GM18907 (cell line): ENCODE results near the gene ITGB1BP1.

Source experiments
- ATAC-seq: cut with Tn5 transposase; IDR thresholded peaks from one replicate; pipeline ENCODE4 v1.9.1; 2021; ENCODE audit warnings: mild to moderate bottlenecking, moderate library complexity; ENCODE audit not compliant: unreplicated experiment

Gene ITGB1BP1

DNA sequence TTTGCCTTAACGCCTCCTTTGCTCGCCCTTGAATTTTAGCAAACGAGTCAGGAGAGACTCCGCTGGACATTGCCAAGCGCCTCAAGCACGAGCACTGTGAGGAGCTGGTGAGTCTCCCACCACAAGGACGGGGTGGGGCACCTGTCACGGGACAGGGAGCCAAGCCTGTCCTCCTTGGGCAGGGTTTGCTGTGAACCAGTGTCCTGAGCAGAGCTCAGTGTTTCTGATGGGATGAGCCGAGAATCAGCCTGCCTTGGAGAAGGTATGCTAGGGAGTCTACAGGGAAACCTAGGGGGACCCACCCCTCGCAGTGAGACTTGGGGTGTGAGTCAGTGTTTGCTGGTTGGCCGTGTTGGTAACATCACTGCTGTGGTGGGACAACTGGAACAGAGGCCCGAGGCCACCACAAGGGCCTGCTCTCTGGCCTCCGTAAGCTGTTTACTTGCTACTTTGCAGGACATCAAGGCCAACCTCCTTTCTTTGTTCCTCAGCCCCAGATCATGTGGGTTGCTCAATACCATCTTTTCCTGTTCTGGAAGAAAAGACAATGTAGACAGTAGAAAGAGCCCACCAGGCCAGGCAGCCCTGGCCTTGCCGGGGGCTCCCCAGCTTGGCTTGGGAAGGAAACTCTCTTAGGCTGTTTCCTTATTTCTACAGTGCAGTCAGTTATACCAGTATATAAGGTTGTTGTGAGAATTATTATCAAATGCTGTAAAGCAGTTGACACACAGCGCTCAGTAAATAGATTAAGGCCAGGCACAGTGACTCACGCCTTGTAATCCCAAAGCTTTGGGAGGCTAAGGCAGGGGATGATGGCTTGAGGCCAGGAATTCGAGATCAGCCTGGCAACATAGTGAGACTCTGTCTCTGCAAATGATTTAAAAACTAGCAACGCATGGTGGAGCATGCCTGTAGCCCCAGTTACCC lies 42.4 kb downstream of the ITGB1BP1 start:
- no peak for ATAC-seq

DNA sequence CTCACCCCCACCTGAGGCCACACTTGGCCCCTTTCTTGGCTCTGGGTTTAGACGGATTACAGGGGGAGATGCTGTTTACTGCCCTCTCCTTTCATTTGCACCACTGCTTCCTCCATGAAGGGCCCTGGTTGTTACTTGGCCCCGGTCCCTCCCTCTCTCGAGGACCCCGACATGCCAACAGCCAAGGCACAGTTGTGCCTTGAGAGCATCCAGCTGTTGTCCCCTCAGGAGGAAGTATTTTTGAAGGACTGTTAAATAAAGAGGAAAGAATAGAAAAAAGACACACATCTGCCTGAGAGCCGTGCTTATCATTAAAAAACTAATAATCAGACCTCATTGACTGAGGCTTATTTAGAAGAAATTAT lies 44.0 kb downstream of the ITGB1BP1 start:
- ATAC-seq = no peak

DNA sequence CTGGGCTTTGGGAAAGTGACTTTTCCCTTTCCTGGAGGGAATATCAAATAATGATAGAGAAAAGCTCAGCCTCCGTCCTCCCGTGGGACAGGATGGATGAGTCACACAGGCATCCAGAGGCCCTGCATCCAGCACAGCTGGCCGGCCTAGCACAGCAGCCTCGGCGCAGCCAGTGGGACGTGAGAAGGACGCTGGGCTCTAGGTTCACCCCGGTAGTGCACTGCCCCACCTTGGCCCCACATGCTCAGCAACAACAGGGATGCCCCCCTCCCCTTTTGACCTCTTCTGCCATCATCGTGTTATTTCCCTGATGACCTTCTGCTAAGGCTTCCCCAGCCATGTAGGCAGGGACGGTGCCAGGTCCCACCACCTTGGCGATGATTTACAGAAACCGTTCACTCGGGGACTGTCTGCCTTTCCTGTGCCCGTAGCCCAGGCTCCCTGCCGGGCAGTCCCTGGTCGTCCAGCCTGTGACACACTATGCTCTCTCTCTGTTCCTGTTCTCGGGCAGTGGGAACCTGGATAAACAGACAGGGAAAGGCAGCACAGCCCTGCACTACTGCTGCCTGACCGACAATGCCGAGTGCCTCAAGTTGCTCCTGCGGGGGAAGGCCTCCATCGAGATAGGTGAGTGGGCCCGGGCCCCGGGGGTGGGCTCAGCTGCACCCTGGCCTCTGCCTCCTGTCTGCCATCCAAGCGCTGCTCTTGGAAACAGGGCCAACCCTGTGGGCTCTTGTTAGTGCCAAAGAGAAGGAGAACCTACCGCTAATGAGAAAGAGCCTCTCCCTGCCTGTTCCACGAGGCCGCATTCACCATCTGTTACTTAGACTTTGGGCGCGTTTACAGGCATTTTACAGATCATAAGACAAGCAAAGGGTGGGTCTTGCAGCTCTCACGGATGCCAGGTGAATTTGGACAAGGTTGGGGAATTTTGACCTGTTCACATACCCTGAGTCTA lies 44.6 kb downstream of the ITGB1BP1 start:
- ATAC-seq = no peak

DNA sequence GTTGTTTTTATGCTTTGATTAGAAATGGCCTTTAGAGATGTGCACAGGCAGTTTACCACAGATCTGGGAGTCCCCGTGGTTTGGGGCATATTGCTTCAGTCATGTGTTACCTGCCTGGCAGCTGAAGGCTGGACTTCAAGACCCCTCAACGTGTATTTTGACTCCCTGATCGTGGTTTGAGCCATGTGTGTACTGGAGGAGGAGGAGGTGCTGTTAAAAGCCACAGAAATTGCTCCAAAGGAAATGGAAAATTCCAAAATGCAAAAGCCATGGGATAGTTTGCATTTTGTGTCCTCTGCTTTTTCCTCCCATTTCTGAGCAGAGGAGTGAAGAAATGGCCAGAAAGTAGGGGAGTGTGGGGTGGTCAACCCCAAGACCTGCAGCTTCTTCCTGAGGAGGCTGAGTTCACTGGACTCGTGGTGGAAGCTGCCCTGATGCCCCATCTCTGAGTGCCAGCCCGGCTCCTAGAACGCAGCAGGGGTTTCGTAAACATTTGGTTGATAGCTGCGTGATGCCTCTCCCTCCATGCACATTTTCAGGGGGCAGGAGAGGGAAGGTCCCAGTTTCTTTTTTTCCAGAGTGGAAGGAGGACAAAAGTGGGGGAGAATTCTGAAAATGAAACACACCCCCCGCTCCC lies 45.7 kb downstream of the ITGB1BP1 start:
- no peak for ATAC-seq

DNA sequence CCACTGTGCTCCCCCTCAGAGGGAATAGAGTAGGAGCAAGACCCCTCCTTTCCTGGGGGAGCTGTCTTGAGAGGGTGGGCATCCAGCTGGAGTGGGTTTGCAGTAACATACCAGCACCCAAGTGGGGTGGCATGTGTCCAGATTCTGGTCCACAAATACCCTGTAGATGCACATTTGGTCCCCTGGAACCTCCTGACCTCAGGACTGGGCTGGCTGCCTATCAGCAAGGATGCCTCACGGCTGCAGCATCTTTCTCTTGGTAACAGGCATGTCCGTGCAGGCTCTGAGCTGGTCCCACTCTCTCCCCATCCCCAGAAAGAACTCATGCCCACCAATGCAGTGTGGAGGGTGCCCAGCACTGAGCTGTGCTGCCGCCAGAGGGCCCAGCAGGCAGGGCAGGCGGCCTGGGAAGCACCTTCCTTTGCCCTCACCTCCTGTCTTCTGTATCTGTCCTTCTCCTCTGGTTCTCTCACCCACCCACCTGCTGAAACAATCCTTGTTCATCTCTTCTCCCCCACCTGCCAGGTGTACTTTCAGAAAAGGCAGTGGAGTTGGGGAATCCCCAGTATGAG lies 47.4 kb downstream of the ITGB1BP1 start:
- ATAC-seq = no peak

DNA sequence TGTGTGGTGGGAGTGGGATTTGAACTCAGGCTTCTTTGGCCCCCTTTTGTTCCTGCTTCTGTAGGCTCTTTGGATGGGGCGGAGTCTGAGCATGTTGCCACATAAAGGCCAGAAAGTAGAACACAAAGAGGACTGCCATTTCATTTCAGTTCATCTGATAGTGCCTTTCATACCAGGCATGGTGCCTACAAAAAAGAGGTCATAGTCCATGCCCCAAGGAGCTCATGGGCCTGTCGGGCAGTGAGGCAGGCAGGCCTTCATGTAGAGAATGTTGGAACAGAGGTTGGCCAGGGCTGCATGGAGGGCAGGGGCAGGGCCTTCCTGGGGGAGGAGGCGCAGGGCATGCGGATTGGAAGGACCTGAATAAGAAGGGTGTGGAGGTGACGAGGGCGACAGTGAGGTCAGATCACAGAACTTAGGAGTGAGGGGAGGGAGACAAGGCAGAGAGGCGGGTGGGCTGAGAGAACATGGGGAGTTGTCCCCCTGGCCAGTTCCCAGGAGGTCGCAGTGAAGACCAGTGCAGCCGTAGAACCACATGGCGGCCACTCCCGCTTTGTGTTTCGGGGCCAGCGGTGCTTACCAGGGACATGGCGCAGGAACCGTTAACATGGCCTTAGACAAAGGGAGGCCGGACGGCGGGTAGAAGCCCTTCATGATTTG lies 49.1 kb downstream of the ITGB1BP1 start:
- ATAC-seq = no peak

DNA sequence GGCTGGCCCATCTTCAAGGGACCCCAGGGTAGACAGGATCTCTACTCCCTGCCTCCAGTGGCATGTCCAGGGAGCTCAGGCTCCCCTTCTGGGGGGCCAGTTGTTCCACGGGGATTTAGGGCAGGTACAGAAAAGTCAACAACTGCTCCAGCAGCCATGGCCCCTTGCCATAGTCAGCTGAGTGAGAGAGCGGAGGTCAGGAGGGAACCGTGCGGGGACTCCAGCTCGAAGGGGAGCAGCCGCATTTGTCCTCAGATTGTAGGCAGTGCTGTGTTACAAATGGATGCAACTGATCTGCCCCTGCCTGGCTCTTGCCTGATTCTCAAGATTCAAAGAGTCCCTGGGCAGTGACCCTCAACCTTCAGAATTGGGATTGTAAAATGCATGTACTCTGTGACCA lies 49.9 kb downstream of the ITGB1BP1 start:
- no peak for ATAC-seq

DNA sequence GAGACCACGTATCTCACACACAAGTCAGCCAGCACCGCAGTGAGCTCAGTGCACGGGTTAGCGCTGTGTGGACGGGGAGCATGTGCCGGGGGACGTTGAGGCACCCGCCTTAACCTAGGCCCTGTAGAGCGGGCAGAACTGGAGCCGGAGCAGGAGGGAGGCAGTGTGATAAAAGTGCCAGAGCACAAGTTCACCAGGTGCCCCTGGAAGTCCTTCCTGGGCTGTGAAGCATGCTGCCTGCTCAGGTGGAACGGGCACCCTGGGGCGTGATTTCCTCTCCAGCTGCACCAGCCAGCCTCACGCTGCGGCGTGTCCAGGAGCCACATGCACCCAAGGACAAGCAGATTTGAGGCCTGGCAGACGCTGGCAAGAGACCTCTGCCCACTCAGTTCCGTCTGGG lies 50.3 kb downstream of the ITGB1BP1 start:
- no peak for ATAC-seq

DNA sequence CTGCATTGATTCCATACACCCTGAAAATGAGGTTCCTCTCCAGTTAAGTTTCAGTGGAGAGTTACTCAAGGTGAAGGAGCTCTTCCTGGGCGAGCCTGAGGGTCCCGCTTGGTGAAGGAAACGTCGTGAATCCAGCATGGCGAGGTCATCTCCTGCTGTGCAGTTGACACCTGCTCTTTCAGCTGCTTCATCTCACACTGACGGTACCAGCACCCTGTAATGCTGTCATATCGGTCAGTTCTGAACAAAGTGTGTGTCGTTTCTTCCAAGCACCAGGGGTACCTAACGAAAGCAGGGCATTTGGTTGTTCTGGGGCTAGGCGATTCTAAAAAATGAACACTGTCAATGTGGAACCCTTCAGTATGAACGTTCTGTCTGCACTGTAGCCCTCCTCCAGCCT lies 52.6 kb downstream of the ITGB1BP1 start:
- ATAC-seq = no peak

DNA sequence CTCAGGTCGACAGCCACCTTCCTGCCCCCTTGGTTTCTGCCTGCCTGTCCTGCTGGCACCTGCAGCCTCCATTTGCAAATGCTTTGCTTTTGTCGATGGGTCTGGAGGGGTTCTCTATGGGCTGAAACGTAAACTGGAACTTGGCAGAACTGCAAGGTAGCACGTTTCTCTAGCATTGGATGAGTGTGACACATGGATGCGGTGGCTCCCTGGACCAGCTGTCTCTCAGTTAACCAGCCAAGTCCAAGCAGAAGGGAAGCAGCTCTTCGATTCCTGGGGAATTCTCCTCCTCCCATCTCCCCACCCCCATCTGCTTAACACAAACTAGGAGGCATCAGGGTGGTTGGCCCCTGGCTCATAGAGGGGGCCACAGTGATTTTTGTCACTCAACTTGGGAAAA lies 57.3 kb downstream of the ITGB1BP1 start:
- no peak for ATAC-seq

DNA sequence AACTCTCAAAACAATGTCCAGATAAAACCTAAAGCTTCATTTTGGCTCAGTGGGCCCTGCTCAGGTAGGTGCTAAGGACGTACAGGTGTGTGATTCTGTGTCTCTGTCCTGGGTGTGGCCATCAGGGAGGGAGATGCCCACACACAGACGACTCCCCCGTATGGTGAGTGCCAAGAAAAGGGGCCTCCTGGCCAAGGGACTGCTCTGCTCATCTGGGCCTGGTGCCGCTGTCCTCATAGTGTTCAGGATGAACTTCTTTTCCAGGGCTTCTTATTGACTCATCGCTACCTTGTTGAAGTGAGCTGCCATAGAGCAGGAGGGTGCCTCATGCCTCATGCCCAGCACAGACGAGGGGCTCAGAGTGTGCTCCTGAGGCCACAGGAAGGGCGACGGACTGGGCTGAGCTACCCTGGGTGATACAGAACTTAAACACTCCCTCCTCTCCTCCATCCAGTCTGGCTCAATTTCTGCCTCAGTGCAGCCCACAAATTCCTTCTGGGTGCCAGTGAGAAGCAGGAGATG lies 57.8 kb downstream of the ITGB1BP1 start:
- no peak for ATAC-seq

DNA sequence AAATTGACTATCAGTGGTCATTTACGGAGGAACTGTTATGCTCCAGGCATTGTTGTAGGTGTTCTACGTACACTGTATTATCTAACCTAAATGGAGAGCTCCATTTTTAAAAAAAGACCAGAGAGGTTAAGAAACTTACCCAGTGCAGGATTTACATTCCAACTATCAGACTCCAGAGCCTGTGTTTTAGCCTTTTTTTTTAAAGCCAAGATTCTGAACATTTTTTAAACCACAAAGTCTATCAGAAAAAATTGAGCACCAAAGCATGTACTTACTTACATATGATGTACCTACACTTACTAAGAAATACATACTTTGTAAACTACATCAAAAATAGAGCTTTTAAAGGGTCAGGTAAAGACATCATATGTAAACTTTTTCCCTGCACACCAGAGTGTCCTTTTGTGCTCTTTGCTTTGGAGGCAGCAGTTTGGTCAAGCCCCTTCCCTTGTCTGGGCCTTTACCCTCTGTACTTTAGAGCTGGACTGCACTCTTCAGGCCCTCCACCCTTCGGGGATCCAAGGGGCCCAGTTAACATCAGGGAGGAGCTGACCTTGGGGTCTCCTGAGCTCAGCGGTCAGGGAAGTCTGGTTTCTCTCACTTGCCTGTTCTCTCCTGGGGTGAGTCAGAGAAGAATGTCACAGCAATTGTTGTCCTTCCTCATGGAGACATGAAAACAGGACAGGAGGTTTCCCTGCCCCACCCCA lies 58.4 kb downstream of the ITGB1BP1 start:
- no peak for ATAC-seq

DNA sequence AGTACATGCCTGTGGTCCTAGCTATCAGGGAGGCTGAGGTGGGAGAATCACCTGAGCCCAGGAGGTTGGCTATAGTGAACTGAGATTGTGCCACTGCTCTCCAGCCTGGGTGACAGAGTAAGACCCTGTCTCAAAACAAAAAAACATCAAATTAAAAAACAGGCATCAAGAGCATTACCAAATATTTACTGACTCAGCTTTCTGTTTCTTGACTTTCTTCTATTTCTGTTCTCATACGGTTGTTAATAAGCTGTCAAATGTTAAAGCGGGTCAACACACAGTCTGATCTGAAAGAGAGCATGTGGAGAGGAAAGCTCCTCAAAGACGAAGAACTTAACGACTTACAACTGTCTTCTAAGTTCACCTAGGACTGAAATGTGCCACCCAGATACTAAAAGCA lies 59.0 kb downstream of the ITGB1BP1 start:
- no peak for ATAC-seq

DNA sequence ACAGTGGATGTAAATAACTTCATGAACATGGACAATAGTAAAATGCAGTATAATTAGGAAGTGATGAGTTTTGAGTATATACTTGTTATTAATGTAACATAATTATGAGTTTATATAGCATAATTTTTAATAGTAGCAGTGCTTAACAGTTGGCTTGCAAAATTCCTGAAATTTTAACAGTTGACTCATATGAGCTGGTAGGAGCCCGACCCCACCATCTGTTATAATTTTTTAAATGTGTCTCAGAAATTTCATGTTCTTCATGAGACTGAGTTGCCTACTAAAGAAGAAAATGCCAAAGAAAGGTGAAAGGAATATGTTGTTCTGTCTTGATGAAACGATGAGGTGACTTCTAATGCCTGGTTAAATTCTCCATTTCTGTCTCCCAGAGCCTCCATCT lies 62.6 kb downstream of the ITGB1BP1 start:
- ATAC-seq = no peak

DNA sequence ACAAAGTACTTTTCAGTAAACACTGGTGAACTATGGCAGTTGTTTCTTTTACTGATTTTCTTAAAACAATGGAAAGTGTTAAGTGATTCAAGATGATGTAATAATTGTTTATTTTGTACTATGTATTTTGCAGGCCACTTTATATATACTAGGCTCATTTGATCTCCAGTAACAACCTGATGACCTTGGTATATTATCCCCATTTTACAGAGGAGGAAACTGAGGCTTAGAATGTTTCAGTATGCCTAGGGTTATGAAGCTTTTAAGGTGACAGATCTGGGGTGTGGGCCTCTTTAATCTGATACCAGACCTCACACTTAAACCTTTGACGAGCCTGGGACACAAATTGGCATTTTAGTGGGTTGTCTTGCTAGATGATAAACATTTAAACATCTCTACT lies 63.2 kb downstream of the ITGB1BP1 start:
- no peak for ATAC-seq

DNA sequence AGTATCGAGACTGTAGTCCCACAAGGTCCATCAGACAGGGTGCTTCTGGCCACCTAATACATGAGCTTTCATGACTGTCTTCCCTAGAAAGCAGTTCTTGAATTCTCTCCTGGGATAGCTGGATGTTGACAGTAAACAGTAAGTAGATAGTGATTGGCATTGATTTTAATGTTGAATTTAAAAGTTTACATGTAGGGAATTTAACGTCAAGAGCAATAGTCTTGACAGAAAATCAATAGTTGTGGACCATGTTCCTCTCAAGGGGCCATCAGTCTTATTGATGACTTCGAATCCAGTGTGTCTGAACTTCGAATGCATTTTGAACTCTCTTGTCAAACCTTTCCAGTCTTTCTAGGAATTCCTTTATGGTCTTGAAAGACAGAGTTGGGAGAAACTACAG lies 63.9 kb downstream of the ITGB1BP1 start:
- ATAC-seq = no peak

DNA sequence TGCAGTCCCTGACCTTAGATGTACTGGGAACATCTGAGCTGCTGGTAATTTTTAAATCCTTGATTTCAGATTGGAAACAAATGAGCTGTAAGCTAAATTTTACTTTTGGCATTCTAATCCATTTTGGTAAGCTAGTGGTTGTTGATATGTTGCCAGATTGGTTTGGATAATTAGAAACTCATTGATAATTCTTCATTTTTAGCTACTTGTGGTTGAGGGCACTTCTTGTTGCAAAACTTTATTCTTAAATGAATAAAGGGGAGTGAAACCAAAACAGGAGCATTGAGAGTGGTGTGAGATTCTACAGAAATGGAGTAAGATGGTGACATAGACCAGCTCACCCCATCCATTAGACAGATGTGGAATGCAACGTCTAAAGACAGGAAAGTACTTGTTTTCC lies 64.5 kb downstream of the ITGB1BP1 start:
- no peak for ATAC-seq

DNA sequence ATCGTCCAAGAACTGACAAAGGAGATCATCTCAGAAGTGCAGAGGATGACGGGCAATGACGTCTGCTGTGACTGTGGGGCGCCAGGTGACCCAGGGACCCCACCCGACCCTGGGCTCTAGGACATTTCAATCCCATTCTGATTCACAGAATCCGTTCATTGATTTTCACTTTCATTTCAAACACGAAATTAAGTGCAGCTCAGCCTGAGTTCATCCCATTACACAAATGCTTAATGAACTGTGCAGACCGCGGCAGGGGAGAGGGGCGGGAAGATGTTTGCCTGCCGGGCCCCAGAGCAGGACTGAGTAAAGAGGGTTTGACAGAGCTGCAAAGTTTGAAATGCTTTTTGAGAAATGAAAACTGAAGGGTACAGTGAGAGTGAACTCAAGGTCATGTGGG lies 67.1 kb downstream of the ITGB1BP1 start:
- no peak for ATAC-seq

DNA sequence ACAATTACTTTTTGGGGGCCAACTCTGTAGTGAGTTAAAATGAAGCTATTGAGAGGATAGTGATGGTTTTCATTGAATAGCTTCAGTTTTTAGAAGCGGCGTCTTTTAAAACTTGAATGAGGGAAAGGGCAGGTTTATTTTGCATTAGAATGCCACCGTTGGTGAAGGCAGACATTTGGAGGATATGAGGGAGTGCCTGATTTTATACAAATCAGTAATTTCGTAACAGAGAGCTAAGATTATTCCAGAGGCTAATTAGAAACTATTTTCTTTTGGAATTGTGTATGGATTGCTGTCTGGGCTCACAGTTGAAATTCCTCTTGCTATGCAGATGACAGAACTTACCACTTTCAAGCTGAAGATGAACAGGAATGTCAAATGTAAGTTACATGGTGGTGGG lies 67.6 kb downstream of the ITGB1BP1 start:
- ATAC-seq = no peak

DNA sequence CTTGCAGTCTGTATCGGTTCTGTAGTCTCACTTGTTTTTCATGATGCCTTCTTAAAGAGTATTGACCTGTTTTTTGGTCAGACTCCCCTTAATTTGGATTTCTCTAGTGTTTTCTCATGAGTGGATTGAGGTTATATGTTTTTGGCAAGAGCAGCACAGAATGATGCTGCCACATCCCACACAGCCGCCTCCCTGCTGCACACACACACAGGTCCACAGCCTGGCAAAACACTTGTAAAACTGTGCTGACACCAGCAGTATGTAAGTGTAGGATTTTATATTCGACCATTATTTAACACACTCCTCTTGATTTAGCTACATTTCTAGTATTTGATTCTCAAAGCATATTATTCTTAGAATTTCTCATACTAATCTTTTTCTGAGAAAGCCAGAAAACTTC lies 68.1 kb downstream of the ITGB1BP1 start:
- no peak for ATAC-seq
